ENCODE results near the gene CDK11B. TPM values are rescaled to one million over a fixed set of nuclear protein-coding genes. Genes with fewer than 3 reads are reported as not detected.

CDK11B gene
- total and polyA plus RNA-seq, 9 donors: 12.8 to 34.5 (median 23.9) TPM

- peak in 2 of 5 donors; percentile 32 to 52 for DNase-seq
- Histone ChIP-seq H3K27me3 (no peaks in the 10 kb centered on the region), H3K9me3 (no peaks in the 10 kb centered on the region), H3K4me3 (no peak overlapping the region), H3K4me1 (ENCODE audit: insufficient read depth) (no peaks in the 10 kb centered on the region), H3K36me3 (no peaks in the 10 kb centered on the region), H3K27ac (no peak overlapping the region)
- TF ChIP-seq CTCF (IDR thresholded peaks at IDR 0.05) (no peak), EP300 (IDR thresholded peaks at IDR 0.05) (no peak), POLR2A (IDR thresholded peaks at IDR 0.05) (no peak)
- 80 to 82% (median 81%) methylated on average over 36 to 38 of the region's 38 CpGs for whole genome bisulfite sequencing, 3 donors
- intact Hi-C loops (cut with DNase I): no loop called here
Measured at GRCh38 chr1:1624443-1625403, 34.1 kb downstream of the CDK11B start.

GRCh38 chr1:1623631-1624442 is 35.0 kb downstream of the CDK11B start:
- H3K36me3 ChIP-seq: no peaks in the 10 kb centered on the region
- no peak overlapping the region for H3K4me3 ChIP-seq
- H3K27ac ChIP-seq: no peak overlapping the region
- no peaks in the 10 kb centered on the region for H3K4me1 ChIP-seq (ENCODE audit: insufficient read depth)
- WGBS, 3 donors: 85 to 92% (median 87%) methylated on average over 37 to 51 of the region's 51 CpGs
- H3K27me3 ChIP-seq: no peaks in the 10 kb centered on the region
- no peaks in the 10 kb centered on the region for H3K9me3 ChIP-seq
- intact Hi-C loops (cut with DNase I): no loop called here
- TF ChIP-seq CTCF (IDR thresholded peaks at IDR 0.05): no peak
- TF ChIP-seq POLR2A (IDR thresholded peaks at IDR 0.05): no peak
- no peak for TF ChIP-seq EP300 (IDR thresholded peaks at IDR 0.05)
- peak in 2 of 5 donors; percentile 34 to 44 for DNase-seq

GRCh38 chr1:1623181-1623630 is 35.6 kb downstream of the CDK11B start:
- Histone ChIP-seq H3K27me3 (no peaks in the 10 kb centered on the region), H3K36me3 (no peaks in the 10 kb centered on the region), H3K4me1 (ENCODE audit: insufficient read depth) (no peaks in the 10 kb centered on the region), H3K9me3 (no peaks in the 10 kb centered on the region), H3K27ac (no peak overlapping the region), H3K4me3 (no peak overlapping the region)
- DNase-seq: peak in 3 of 5 donors; percentile 12 to 43 (median 33)
- TF ChIP-seq CTCF (IDR thresholded peaks at IDR 0.05): no peak
- intact Hi-C loops (cut with DNase I): no loop called here
- WGBS, 3 donors: 92 to 93% (median 93%) methylated on average over 33 of the region's 33 CpGs

- no peaks in the 10 kb centered on the region for H3K27me3 ChIP-seq
- TF ChIP-seq CTCF (IDR thresholded peaks at IDR 0.05): no peak
- no peak for TF ChIP-seq POLR2A (IDR thresholded peaks at IDR 0.05)
- no peak for TF ChIP-seq EP300 (IDR thresholded peaks at IDR 0.05)
- intact Hi-C loops (cut with DNase I): no loop called here
- no peak for DNase-seq
- no peaks in the 10 kb centered on the region for H3K4me1 ChIP-seq (ENCODE audit: insufficient read depth)
- H3K4me3 ChIP-seq: no peak overlapping the region
- no peak overlapping the region for H3K27ac ChIP-seq
- H3K9me3 ChIP-seq: no peaks in the 10 kb centered on the region
- 84 to 94% (median 89%) methylated on average over 17 of the region's 17 CpGs for WGBS, 3 donors
- H3K36me3 ChIP-seq: no peaks in the 10 kb centered on the region
Measured at GRCh38 chr1:1622788-1623094, 36.1 kb downstream of the CDK11B start.

All from ovary (tissue), 9 donors.